G401.6 (cell line): ENCODE results near the gene HOXD13.

ENCODE experiments used
- FAIRE-seq: peaks from 2 replicates; lab custom pipeline; 2012; peaks lifted over from hg19 to GRCh38; lab: Jason Lieb, UNC

The HOXD13 gene

GRCh38 chr2:176081376-176081836, 11.1 kb upstream of the HOXD13 start:
- no peak for FAIRE-seq

- FAIRE-seq, result no peak
These were observed 10.5 kb upstream of the HOXD13 start for GRCh38 chr2:176081837-176082524.

GRCh38 chr2:176082525-176082823, 10.0 kb upstream of the HOXD13 start:
- FAIRE-seq, result no peak

GRCh38 chr2:176082824-176083751, 9.4 kb upstream of the HOXD13 start:
- no peak for FAIRE-seq

- FAIRE-seq, result no peak
These were observed 8.7 kb upstream of the HOXD13 start, which contains the start of gene EVX2 for GRCh38 chr2:176083796-176084261. Gene EVX2 (minus strand): TSS chr2:176083962. CDS start chr2:176083776, 186 bp downstream.

GRCh38 chr2:176084611-176085119, 7.9 kb upstream of the HOXD13 start:
- FAIRE-seq, result no peak

- no peak for FAIRE-seq
These were observed 7.3 kb upstream of the HOXD13 start for GRCh38 chr2:176085120-176085788.

- no peak for FAIRE-seq
These were observed 6.4 kb upstream of the HOXD13 start for GRCh38 chr2:176085861-176086771.

GRCh38 chr2:176087330-176088047, 5.0 kb upstream of the HOXD13 start:
- FAIRE-seq, result no peak

- no peak for FAIRE-seq
These were observed 4.2 kb upstream of the HOXD13 start for GRCh38 chr2:176088048-176088936.

GRCh38 chr2:176088937-176089842, 3.3 kb upstream of the HOXD13 start:
- no peak for FAIRE-seq

GRCh38 chr2:176089843-176090395, 2.6 kb upstream of the HOXD13 start:
- FAIRE-seq, result no peak

GRCh38 chr2:176090862-176091261, 1.7 kb upstream of the HOXD13 start:
- FAIRE-seq, result no peak

- FAIRE-seq, result no peak
These were observed 927 bp upstream of the HOXD13 start for GRCh38 chr2:176091329-176092258.

- FAIRE-seq, result no peak
These were observed 800 bp downstream of the HOXD13 start for GRCh38 chr2:176093145-176093897.

GRCh38 chr2:176093898-176094249, 1.4 kb downstream of the HOXD13 start:
- FAIRE-seq, result no peak

GRCh38 chr2:176094349-176094748, 1.8 kb downstream of the HOXD13 start:
- no peak for FAIRE-seq
